Naive thymus-derived CD4-positive, alpha-beta T cell (primary cell): ENCODE data around the gene NELL2. TPM values are rescaled to one million over a fixed set of nuclear protein-coding genes. Genes with fewer than 3 reads are reported as not detected.
"Not testable (repeated sequence)": the region's sequence is repeated elsewhere in the genome, so short reads cannot be mapped to it uniquely, and the experiment has no call there.

Experiments
- ATAC-seq: fragments of 150-1000 bp; cut with Tn5 transposase; 2 replicates; pipeline ENCODE4 v1.10.0; 2021; ENCODE audit warnings: mild to moderate bottlenecking, moderate library complexity
- CTCF ChIA-PET: fragments of 350-600 bp; sonication (Branson Sonifier 250); formaldehyde crosslinking; loops from one replicate; lab custom pipeline; 2021; ENCODE audit warnings: antibody characterized with exemption; lab: Charles Lee
- POLR2A ChIA-PET: fragments of 350-600 bp; sonication (Branson Sonifier 250); formaldehyde crosslinking; loops from one replicate; lab custom pipeline; 2021; ENCODE audit warnings: antibody characterized with exemption, inconsistent platforms; lab: Charles Lee
- DNase-seq, 9 donors: peaks; one replicate each; pipeline versions ENCODE4 v3.0.0 to v3.0.0-alpha.2; 2020 to 2022; ENCODE audit warnings: mixed read lengths in 1 of 9
- H3K27ac ChIP-seq: one replicate; pipeline ENCODE4 v1.7.0; 2013; ENCODE audit warnings: mild to moderate bottlenecking, low read depth, low read length, moderate library complexity
- H3K27me3 ChIP-seq, 2 donors: one replicate each; pipeline ENCODE4 v1.7.0; 2013; ENCODE audit warnings: low read length in 2 of 2, mild to moderate bottlenecking in 2 of 2, moderate library complexity in 2 of 2; ENCODE audit not compliant: control insufficient read depth in 2 of 2, insufficient read depth in 2 of 2
- H3K36me3 ChIP-seq, 3 experiments: 1 replicate in 2 of 3; 2 replicates in 1 of 3; pipeline ENCODE4 v1.7.0; 2013; ENCODE audit warnings: low read length in 3 of 3, mild to moderate bottlenecking in 3 of 3, moderate library complexity in 1 of 3; ENCODE audit not compliant: insufficient read depth in 3 of 3, control insufficient read depth in 2 of 3
- H3K4me1 ChIP-seq, 2 donors: one replicate each; pipeline ENCODE4 v1.7.0; 2013; ENCODE audit warnings: low read length in 2 of 2, mild to moderate bottlenecking in 2 of 2, moderate library complexity in 1 of 2; ENCODE audit not compliant: control insufficient read depth in 2 of 2, insufficient read depth in 2 of 2
- H3K4me3 ChIP-seq: 2 replicates; pipeline ENCODE4 v1.7.0; 2013; ENCODE audit warnings: mild to moderate bottlenecking, low read length
- H3K9me3 ChIP-seq, 3 experiments: 1 replicate in 2 of 3; 2 replicates in 1 of 3; pipeline ENCODE4 v1.7.0; 2013; ENCODE audit warnings: low read length in 3 of 3; ENCODE audit not compliant: control insufficient read depth in 2 of 3
- H3K27ac Mint-ChIP-seq, 9 donors: one replicate each; pipeline ENCODE4 v1.8.0; 2020 to 2022; ENCODE audit warnings: mixed read lengths in 9 of 9, mild to moderate bottlenecking in 8 of 9, moderate library complexity in 5 of 9, inconsistent platforms in 2 of 9
- H3K27me3 Mint-ChIP-seq, 5 donors: one replicate each; pipeline ENCODE4 v1.8.0; 2021 to 2022; ENCODE audit warnings: mixed read lengths in 5 of 5, mild to moderate bottlenecking in 1 of 5
- H3K36me3 Mint-ChIP-seq, 5 donors: one replicate each; pipeline ENCODE4 v1.8.0; 2020 to 2022; ENCODE audit warnings: mixed read lengths in 5 of 5, mild to moderate bottlenecking in 3 of 5, inconsistent platforms in 1 of 5
- H3K4me1 Mint-ChIP-seq, 7 donors: one replicate each; pipeline ENCODE4 v1.8.0; 2020 to 2022; ENCODE audit warnings: mixed read lengths in 7 of 7, mild to moderate bottlenecking in 3 of 7, inconsistent platforms in 1 of 7
- H3K4me3 Mint-ChIP-seq, 10 donors: one replicate each; pipeline ENCODE4 v1.8.0; 2020 to 2022; ENCODE audit warnings: mild to moderate bottlenecking in 10 of 10, mixed read lengths in 10 of 10, moderate library complexity in 6 of 10, inconsistent platforms in 2 of 10
- H3K9me3 Mint-ChIP-seq, 11 donors: one replicate each; pipeline ENCODE4 v1.8.0; 2020 to 2022; ENCODE audit warnings: mixed read lengths in 11 of 11, mild to moderate bottlenecking in 4 of 11, inconsistent platforms in 1 of 11, moderate library complexity in 1 of 11
- intact Hi-C, 2 donors: fragments of 100-400 bp; cut with micrococcal nuclease; formaldehyde crosslinking; loops; one replicate each; pipeline ENCODE4 v1.15.1; 2023
- polyA plus RNA-seq, 2 donors: library from polyadenylated mRNA; unstranded; fragments of 300-500 nt; fragmentation: Illumina TruSeq; gene quantifications; one replicate each; pipeline ENCODE4 v1.2.3, GENCODE V29; 2021
- total RNA-seq, 6 experiments: library from RNA in 5 of 6; stranded (reverse) in 5 of 6; gene quantifications; 1 replicate in 5 of 6; 2 replicates in 1 of 6; pipeline ENCODE4 v1.2.3 and lab custom pipeline; 2021 to 2026

The NELL2 gene
- total RNA-seq (100 to 1,000 TPM in 4 of 5 experiments, 10 to 100 TPM in 1; 60.9 to 414 (median 228) TPM), polyA plus RNA-seq (100 to 1,000 TPM; 152 to 252 TPM), total RNA-seq (lab: John Stamatoyannopoulos, UW) (288 reads per million, percentile 96 among the genes with 10 or more reads in this experiment)

GRCh38 chr12:44875954-44876543 is at the start of gene NELL2:
Gene NELL2 (minus strand): TSS chr12:44876315. CDS start chr12:44875869, 446 bp downstream.
- Mint-ChIP-seq H3K36me3 (peaks cover under 1 to 15% (median 2%) of the 10 kb centered on the region in 5 donors), H3K9me3 (peaks cover 1 to 29% (median 15%) of the 10 kb centered on the region in 11 donors), H3K27ac (peak within 1 kb of the TSS; percentile 82 to 95 (median 89)), H3K4me3 (peak within 1 kb of the TSS; percentile 91 to 100 (median 96)), H3K27me3 (peaks cover 0 to 47% (median 23%) of the 10 kb centered on the region in 5 donors), H3K4me1 (peaks cover 14 to 41% (median 32%) of the 10 kb centered on the region in 7 donors)
- DNase-seq (peak; percentile 21 to 71 (median 47)), ATAC-seq (peak; percentile 81)
- CTCF ChIA-PET: interaction anchor here (0.7 to 7.5 kb wide), 11 partner anchors 13 to 378 kb away, joined by 3 to 99 read pairs (median 5); no protein-coding TSS in a partner anchor
- POLR2A ChIA-PET: interaction anchor here (0.7 to 7.4 kb wide), 17 partner anchors 9 to 104 kb away, joined by 3 to 81 read pairs (median 7); no protein-coding TSS in a partner anchor
- intact Hi-C loops: loop anchor here (2.0 to 5.0 kb wide), 3 partner anchors 55 to 344 kb away; no protein-coding TSS in a partner anchor
- Histone ChIP-seq H3K36me3 (peaks cover 0 to 11% (median 0%) of the 10 kb centered on the region in 3 experiments), H3K9me3 (peaks cover 0 to 4% (median 0%) of the 10 kb centered on the region in 3 experiments), H3K4me1 (peaks cover 7 to 12% of the 10 kb centered on the region in 2 donors), H3K4me3 (peak within 1 kb of the TSS; percentile 58), H3K27me3 (no peaks in the 10 kb centered on the region), H3K27ac (peak within 1 kb of the TSS; percentile 78)

GRCh38 chr12:44921736-44922135 is 45.6 kb upstream of the NELL2 start:
- CTCF ChIA-PET: no interaction called here
- Histone ChIP-seq H3K9me3 (no peaks in the 10 kb centered on the region), H3K4me1 (no peaks in the 10 kb centered on the region), H3K27ac (no peak overlapping the region), H3K4me3 (no peak overlapping the region), H3K27me3 (no peaks in the 10 kb centered on the region), H3K36me3 (no peaks in the 10 kb centered on the region)
- no peak overlapping the region for H3K27ac Mint-ChIP-seq
- no peak for ATAC-seq
- H3K36me3 Mint-ChIP-seq: no peaks in the 10 kb centered on the region
- intact Hi-C loops: no loop called here
- no peak for DNase-seq
- peaks cover 0 to 2% (median 0%) of the 10 kb centered on the region in 11 donors for H3K9me3 Mint-ChIP-seq
- POLR2A ChIA-PET: no interaction called here
- H3K27me3 Mint-ChIP-seq: peaks cover 0 to 10% (median 8%) of the 10 kb centered on the region in 5 donors
- no peak overlapping the region for H3K4me3 Mint-ChIP-seq
- H3K4me1 Mint-ChIP-seq: no peaks in the 10 kb centered on the region

GRCh38 chr12:44917141-44917540 is 41.0 kb upstream of the NELL2 start:
- no peaks in the 10 kb centered on the region for H3K36me3 Mint-ChIP-seq
- no peak overlapping the region for H3K27ac Mint-ChIP-seq
- intact Hi-C loops: no loop called here
- no peak overlapping the region for H3K4me3 Mint-ChIP-seq
- H3K9me3 Mint-ChIP-seq: peaks cover 0 to 2% (median 0%) of the 10 kb centered on the region in 11 donors
- H3K36me3 ChIP-seq: no peaks in the 10 kb centered on the region
- H3K27me3 Mint-ChIP-seq: peaks cover 0 to 13% (median 0%) of the 10 kb centered on the region in 5 donors
- no peaks in the 10 kb centered on the region for H3K27me3 ChIP-seq
- no peaks in the 10 kb centered on the region for H3K9me3 ChIP-seq
- DNase-seq (no peak), ATAC-seq (no peak)
- no peaks in the 10 kb centered on the region for H3K4me1 Mint-ChIP-seq
- ChIA-PET CTCF (no interaction called here), POLR2A (no interaction called here)
- no peaks in the 10 kb centered on the region for H3K4me1 ChIP-seq
- H3K27ac ChIP-seq: no peak overlapping the region
- H3K4me3 ChIP-seq: no peak overlapping the region

- Mint-ChIP-seq H3K27ac (no peak overlapping the region), H3K9me3 (peaks cover 0 to 2% (median 0%) of the 10 kb centered on the region in 11 donors), H3K4me1 (no peaks in the 10 kb centered on the region), H3K4me3 (no peak overlapping the region), H3K36me3 (no peaks in the 10 kb centered on the region), H3K27me3 (peaks cover 0 to 13% (median 0%) of the 10 kb centered on the region in 5 donors)
- intact Hi-C loops: no loop called here
- no peaks in the 10 kb centered on the region for H3K4me1 ChIP-seq
- H3K36me3 ChIP-seq: no peaks in the 10 kb centered on the region
- ChIA-PET CTCF (no interaction called here), POLR2A (interaction anchor here (0.6 kb wide), 1 partner anchor 426 kb away, joined by 3 read pairs; no protein-coding TSS in a partner anchor)
- no peak overlapping the region for H3K4me3 ChIP-seq
- no peak overlapping the region for H3K27ac ChIP-seq
- ATAC-seq: no peak
- DNase-seq: no peak
- H3K27me3 ChIP-seq: no peaks in the 10 kb centered on the region
- no peaks in the 10 kb centered on the region for H3K9me3 ChIP-seq
Measured at GRCh38 chr12:44915958-44916357, 39.8 kb upstream of the NELL2 start.

- ATAC-seq (no peak), DNase-seq (no peak)
- no peaks in the 10 kb centered on the region for H3K27me3 ChIP-seq
- no peaks in the 10 kb centered on the region for H3K36me3 ChIP-seq
- Mint-ChIP-seq H3K27me3 (peaks cover 0 to 6% (median 0%) of the 10 kb centered on the region in 5 donors), H3K9me3 (peaks cover 4 to 35% (median 12%) of the 10 kb centered on the region in 11 donors), H3K27ac (no peak overlapping the region), H3K36me3 (peaks cover 0 to 10% (median 0%) of the 10 kb centered on the region in 5 donors), H3K4me3 (no peak overlapping the region), H3K4me1 (no peaks in the 10 kb centered on the region)
- intact Hi-C loops: no loop called here
- H3K4me3 ChIP-seq: no peak overlapping the region
- H3K9me3 ChIP-seq: no peaks in the 10 kb centered on the region
- no peaks in the 10 kb centered on the region for H3K4me1 ChIP-seq
- H3K27ac ChIP-seq: no peak overlapping the region
- CTCF ChIA-PET: interaction anchor here (0.9 kb wide), 1 partner anchor 91 kb away, joined by 3 read pairs; no protein-coding TSS in a partner anchor
- POLR2A ChIA-PET: no interaction called here
Measured at GRCh38 chr12:44904321-44904720, 28.2 kb upstream of the NELL2 start.

- H3K27me3 ChIP-seq, POLR2A ChIA-PET, CTCF ChIA-PET, H3K27ac ChIP-seq, H3K27ac Mint-ChIP-seq, intact Hi-C loops, H3K36me3 ChIP-seq, DNase-seq, ATAC-seq, H3K4me3 Mint-ChIP-seq, H3K4me1 ChIP-seq, H3K4me3 ChIP-seq, H3K4me1 Mint-ChIP-seq, H3K9me3 ChIP-seq, H3K27me3 Mint-ChIP-seq: not testable (repeated sequence)
- peaks cover 0 to 20% (median 10%) of the 10 kb centered on the region in 5 donors for H3K36me3 Mint-ChIP-seq
- peaks cover 4 to 56% (median 22%) of the 10 kb centered on the region in 11 donors for H3K9me3 Mint-ChIP-seq
Measured at GRCh38 chr12:44898108-44898507, 22.0 kb upstream of the NELL2 start.
